Hindlimb muscle (tissue), 1 donor: ENCODE results near the gene CEP104. TPM values are rescaled to one million over a fixed set of nuclear protein-coding genes. Genes with fewer than 3 reads are reported as not detected.
A peak's percentile ranks its signal among the peaks of the same experiment; 100 is the strongest.
"Not testable (repeated sequence)": the region's sequence is repeated elsewhere in the genome, so short reads cannot be mapped to it uniquely, and the experiment has no call there.

Experiments used
- DNase-seq: peaks from one replicate; pipeline ENCODE4 v3.0.0-alpha.2; 2013
- polyA plus RNA-seq: library from polyadenylated mRNA; unstranded; fragments of 120-200 nt; gene quantifications from one replicate; pipeline ENCODE4 v1.2.1, GENCODE V29; 2013; ENCODE audit not compliant: insufficient read length

Gene CEP104
- polyA plus RNA-seq, 1 donor: 20.1 TPM

DNA sequence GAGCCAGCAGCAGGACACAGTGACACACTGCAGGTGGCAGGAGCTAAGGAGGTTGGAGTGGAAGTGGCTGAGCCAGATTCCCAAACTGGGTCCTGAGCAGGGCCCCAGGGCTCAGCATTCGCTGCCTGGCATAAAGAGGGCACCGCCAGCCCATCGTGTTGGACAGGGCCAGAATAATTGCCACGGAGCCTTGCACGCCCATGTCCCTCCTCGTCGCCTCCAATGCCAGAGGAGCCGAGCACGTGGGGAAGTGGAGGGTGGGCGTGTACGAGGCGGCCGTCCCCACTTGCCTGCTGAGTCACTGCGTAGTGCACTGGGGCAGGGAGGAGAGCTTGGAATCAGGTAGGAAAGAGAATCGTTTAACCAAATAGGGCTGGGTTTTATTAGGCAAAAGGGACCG is 34.6 kb downstream of the CEP104 start:
- no peak for DNase-seq

DNA sequence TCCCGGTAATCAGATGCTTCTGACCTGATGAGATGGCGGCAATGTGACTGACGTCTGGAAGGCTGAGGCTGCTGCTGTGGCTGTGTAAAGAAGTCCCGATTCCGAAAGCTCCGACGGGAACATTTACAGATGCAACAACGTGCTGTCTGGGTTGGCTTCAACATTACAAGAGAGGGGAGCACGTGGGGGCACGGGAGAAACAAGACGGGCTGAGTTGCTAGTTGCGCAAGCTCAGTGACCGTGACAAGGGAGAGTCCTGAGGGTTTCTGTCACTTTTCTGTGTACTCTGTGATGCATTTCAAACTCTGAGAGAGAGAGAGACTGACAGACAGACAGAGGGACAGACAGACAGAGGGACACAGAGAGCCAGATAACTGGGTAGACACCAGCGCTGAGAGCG is 35.1 kb downstream of the CEP104 start:
- DNase-seq: no peak

DNA sequence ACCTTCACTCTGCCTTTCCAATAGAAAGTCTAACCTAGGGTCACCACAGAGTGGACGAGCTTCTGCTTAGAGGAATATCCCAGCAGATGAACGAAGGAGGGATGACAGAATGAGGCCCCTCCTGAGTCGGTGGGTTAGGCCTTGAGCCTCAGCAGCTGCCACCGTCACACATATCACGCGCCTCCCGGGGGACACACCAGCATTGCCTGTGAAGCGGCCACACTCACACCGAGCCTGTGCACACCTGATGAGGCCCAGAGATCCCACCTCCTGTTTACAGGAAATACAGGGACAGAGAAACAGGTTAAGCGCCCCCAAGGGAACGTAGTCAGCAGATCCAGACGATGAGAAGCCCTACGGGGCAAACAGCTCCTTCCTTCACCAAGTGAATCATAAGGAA is 35.6 kb downstream of the CEP104 start:
- DNase-seq: peak; percentile 11

DNA sequence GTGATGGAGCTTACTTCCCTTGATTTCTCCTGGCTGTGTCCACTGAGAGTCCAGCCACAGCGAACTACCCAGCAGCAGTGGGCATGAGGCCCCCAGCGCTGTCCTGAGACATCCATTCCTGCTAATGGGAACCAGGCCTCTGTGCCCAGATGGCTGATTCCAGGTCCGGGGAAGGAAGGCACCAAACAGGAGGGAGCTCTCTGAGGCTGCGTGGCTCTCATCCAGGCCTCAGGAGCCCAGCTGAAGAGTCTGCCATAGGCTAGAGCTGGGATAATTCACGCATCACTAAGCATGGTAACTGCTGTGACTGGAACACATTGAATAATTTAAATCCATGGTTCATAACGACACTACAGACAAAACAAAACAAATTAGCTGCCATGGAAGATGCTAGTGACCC is 36.0 kb downstream of the CEP104 start:
- peak; percentile 13 for DNase-seq

DNA sequence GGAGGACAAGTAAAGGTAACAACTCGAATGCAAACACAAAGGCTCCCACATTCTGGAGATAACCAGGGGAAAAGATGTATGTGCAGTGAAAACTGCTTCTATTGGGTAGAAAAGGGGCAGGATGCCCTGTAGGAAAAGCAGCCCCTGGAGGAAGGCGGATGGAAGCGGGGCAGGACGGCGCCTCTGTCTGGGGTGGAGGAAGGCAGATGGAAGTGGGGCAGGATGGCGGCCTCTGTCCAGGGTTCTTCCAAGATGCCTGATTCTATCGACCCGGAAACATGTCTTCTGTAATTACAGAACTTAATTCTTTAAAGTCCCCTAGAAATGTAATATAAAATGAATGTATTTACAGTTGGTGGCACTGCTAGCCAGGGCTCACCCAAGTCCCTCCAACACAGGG is 36.7 kb downstream of the CEP104 start:
- no peak for DNase-seq

DNA sequence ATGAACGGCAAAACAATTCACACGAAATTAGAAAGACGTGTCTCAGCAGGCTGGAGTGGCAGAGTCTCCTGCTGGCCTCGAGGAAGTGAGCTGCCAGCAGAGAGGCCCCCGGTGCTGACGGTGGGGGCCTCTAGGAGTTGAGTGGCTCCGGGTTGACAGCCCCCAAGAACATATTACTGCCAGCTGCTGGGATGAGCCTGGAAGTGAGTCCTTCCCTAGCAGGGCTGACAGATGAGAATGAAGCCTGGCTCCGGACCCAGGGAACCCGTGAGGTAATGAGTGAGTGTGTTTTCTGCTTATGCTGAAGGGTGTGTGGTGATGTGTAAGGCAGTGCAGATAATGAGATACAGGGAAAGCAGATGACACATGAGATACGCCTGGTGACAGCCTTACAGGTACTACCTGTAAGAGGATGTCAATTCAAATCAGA is 37.2 kb downstream of the CEP104 start:
- peak; percentile 10 for DNase-seq

DNA sequence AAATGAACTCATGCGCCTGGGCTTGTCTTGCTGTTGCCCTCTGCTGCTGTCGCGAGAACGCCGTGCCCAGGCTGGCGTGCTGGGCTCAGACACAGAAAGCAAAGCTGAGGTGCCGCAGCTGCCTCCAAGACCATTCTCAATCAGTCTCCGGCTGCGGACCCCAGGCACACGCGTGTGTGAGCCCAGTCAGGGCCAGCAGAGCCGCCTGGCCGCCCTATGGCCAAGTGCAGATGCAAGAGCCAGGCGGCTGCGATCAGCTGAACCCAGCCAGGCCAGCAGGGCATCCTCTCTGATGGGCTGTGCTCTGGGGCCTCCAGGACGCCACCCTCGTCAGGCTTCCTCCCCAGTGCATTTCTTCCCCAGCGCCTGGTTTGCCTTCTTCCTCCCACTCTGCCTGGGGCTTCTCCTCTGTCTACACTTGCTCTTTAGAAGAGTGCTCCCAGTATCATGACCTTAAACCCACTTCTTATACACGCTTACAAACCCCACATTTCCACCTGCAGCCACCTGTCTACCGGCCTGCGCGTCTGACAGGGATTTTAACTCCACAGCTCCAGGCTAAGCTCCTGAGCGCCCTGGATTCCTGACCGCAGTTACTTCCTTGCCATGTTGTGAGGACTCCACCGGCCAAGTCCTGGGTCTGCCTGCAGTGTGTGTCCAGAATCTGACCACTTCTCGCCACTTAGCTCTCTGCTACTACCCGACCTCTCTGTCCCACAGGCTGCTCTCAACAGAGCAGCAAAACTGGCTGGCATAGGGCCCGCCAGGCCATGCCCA is 39.0 kb downstream of the CEP104 start:
- no peak for DNase-seq

DNA sequence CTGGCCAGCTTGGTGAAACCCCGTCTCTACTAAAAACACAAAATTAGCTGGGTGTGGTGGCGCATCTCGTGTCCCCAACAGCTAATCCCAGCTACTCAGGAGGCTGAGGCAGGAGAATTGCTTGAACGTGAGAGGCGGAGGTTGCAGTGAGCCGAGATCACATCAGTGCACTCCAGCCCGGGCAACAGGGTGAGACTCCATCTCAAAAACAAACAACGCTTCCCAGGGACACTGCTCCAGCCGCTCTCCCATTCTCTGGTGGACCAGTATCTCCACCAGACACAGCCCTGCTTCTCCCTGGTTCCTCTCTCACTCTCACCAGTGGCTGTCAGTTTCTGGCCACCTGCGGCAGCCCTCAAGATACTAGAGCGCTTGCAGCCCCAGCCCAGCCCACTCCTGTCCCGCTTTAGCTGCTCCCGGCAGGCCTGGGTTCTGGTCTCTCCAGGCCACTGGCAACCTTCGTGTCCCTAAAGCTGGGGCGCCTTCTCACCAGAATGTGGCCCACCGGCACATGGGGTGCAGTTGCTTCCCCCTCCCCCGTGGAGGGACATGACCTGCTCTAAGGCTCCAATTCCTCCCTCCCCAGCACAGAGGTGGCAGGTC is 39.8 kb downstream of the CEP104 start:
- DNase-seq: no peak

DNA sequence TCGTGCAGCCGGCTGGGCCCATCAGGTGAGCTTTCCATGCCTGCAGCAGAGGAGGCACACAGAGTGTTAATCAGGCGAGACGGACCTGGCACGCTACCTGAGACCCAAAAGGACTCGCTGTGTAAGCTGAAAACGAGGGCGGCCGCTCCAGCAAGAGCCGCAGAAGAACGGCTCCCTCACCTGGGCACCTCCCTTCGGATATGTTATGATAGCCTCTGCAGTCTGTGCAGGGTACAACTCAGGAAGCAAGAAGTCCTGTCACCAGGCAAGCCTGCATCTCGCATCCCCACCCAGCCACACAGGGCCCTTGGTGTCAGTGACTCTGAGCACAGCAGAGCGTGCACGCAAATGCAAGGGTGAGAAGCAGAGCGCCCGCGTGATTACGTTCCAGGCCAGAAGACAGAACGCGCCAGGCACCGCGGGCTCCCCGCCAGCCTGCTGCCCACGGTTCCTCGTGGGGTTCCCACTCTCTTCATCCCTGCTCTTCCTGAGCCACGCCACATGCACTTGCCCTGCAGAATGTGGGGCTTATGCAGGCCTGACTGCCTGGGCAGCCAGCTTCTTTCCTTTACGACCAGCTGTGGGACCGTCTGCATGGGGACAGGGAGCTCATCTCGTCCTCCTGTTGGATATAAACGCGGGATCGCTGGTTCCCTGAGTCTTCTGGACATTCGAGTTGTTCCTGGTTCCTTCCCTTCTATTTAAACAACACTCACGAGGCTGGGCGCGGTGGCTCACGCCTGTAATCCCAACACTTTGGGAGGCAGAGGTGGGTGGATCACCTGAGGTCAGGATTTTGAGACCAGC is 40.5 kb downstream of the CEP104 start:
- no peak for DNase-seq

DNA sequence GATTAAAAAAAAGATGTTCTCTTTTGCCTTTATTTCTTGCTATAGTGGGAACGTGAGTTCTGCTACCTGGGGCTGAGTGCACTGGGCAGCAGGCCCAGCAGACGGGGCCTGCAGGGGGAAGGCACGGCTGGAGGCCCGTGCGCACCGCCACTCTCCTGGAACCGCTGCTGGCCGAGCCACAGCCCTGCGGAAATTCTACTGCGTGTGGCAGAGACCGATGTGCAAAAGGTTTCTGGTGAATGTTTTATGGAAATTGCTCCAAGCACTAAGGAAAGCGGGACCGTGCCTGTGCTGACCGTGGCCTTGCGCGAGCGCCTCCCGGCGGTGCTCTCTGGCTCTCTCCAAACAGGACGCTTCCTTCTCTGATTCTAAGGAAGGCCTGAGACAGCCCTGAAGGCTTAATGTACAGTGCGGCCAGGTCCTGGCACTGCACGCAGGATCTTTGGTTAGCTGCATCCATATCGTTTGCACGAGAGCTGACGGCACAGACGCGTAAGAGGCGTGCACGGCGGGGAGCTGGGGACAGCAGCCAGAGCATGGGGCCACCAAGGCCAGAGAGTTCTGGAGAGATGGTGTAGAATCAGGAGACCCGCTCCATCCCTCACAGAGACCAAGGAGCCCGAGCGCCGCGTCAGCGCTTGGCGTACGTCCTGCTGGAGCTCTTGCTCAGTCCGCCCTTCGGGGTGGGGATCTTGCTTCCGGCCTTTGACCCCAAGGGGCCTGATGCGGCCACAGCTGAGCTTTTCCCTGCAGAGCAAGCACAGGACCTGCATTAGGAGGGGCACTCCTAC is 42.0 kb downstream of the CEP104 start:
- no peak for DNase-seq

DNA sequence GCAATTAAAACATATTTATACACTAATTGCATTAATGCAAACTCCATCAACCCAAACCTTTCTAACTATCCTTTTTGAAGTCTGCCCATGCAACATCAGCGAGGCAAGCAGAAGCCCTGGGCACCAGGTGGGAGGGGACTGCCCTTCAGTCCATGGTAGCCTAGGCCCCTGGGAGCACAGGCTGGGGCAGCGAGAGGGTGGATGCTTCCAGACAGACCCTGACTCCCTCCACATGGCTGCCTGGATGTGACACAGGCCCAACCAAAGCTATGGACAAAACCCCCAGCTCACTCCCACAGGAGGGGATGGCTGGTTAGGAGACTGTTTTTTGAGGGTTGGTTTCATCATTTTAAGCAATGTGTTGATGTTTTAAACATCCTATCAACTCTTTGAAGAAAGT is 42.9 kb downstream of the CEP104 start:
- no peak for DNase-seq

DNA sequence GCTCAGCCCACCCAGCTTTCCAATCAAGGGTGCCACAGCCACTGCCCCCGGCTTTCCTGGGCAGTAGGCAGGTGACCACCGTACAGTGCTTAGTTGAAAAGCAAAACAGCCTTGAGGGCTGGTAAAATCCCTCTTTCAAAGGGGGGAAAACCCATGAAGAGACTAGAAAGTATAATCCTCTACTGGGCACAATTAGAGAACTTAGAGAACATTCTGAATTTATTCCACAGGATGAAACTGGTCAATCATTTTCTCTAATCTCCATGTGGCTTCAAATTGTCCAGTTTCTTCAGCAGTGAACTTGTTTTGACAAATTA is 45.5 kb downstream of the CEP104 start:
- no peak for DNase-seq

DNA sequence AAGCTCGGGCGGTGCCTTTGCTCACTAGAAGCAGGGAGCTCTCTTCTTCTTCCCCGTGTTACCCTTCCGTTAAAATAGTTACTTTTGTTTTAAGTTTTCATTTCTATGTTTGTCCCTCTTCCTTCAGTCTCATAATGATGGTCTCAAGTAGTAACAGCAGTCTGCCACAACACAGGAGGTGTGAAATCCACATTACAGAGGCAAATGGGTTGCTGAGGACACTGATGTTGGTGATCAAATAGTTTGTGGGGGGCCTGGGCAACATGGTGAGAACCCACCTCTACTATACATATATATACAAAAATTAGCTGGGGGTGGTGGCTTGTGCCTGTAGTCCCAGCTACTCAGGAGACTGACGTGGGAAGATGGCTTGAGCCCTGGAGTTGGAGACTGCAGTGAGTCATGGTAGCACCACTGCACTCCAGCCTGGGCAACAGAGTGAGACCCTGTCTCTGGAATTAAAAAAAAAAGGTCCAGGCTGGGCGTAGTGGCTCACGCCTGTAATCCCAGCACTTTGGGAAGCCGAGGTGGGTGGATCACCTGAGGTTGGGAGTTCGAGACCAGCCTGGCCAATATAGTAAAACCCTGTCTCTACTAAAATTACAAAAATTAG is 46.8 kb downstream of the CEP104 start:
- DNase-seq: not testable (repeated sequence)

DNA sequence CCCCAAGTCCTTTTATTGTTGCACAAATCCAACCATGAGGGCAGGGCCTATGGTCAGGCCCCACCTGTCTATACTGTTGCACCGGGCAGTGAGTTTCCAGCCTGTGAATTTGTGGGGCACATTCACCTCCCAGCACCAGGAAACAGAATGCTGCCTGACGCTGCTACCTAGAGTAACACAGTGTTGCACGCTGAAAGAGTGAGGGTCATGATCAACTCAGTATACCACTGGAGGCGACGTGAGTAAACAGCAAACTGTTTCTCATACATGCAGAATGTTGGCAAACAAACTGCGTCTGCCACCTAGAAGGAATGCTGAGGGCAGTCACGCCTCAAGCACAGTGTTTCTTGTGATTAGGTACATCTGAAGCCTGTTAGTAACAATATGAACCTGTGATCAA is 47.3 kb downstream of the CEP104 start:
- no peak for DNase-seq

DNA sequence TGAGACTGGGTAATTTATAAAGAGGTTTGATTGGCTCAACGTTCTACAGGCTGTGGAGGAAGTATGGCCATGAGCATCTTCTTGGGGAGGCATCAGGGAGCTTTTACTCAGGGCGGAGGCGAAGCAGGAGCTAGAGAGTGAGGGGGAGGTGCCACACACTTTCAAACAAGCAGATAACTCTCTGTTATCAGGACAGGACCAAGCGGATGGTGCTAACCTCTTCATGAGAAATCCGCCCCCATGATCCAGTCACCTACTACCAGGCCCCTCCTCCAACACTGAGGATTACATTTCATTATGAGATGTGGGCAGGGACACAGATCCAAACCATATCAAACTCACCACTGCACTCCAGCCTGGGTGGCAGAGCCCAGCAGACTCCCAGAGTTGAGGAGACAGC is 49.2 kb downstream of the CEP104 start:
- DNase-seq: no peak

DNA sequence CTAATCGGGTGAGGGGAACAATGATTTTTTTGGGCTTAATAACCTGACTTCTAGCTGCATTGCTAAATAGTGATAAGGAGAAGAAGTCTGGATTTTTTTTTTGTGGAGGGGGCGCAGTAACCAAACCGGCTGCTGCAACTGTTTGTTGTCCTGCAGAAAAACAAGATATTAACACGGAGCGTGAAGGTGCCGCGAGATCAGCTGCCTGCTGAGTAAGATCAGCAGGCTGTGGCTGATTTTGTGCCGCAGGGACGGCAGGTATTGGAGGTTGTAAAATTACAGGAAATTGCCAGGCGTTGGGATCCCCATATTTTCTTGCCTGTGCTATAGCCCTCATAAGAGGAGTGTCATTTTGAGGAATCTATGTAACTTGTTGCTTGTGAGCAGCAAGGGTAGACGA is 52.0 kb downstream of the CEP104 start:
- DNase-seq: no peak

DNA sequence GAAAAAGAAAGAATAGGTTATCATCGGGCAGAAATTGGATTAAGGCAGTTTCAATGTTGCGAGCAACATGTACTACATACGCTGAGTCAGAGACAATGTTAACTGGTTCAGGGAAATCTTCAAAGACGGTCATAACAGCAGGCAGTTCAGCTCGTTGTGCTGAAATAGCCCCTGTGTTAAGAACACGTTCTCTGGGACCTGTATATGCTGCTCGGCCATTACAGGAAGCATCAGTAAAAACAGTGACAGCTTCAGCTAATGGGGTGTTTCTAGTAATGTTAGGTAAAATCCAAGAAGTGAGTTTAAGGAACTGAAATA is 52.4 kb downstream of the CEP104 start:
- DNase-seq: not testable (repeated sequence)

DNA sequence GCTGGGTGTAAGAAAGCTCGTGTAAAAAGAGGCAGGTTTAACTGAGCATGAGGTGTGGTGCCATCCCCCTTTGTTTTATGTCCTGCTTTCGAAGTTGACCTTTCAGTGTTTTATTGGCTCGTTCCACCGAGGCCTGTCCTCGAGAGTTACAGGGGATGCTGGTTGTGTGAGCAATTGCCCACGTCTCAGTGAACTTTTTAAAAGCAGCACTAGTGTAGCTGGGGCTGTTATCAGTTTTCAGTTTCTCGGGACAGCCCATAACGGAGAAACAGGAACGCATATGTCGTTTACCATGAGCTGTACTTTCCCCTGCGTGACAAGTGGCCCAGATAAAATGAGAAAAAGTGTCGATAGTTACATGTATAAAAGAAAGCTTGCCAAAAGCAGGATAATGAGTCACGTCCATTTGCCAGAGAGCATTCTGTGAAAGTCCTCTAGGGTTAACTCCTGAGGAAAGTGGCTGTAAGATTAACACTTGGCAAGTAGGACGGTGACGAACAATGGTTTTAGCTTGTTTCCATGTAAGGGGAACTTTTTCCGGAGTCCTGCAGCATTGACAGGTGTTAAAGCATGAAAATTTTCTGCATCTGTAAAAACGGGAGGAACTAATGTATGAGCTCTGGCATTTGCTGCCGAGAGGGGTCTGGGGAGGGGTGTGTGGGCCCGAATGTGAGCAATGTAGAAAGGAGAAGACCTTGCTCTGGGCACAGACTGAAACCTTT is 52.9 kb downstream of the CEP104 start:
- DNase-seq: no peak

DNA sequence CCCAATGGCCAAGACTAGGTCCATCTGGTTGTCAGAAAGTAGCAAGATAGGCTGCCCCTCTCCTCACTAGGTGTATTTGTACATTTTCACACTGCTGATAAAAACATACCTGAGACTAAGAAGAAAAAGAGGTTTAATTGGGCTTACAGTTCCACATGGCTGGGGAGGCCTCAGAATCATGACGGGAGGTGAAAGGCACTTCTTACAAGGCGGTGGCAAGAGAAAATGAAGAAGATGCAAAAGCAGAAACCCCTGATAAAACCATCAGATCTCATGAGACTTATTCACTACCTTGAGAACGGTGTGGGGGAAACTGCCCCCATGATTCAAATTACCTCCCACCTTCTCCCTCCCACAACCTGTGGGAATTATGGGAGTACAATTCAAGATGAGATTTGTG is 56.2 kb downstream of the CEP104 start:
- not testable (repeated sequence) for DNase-seq

DNA sequence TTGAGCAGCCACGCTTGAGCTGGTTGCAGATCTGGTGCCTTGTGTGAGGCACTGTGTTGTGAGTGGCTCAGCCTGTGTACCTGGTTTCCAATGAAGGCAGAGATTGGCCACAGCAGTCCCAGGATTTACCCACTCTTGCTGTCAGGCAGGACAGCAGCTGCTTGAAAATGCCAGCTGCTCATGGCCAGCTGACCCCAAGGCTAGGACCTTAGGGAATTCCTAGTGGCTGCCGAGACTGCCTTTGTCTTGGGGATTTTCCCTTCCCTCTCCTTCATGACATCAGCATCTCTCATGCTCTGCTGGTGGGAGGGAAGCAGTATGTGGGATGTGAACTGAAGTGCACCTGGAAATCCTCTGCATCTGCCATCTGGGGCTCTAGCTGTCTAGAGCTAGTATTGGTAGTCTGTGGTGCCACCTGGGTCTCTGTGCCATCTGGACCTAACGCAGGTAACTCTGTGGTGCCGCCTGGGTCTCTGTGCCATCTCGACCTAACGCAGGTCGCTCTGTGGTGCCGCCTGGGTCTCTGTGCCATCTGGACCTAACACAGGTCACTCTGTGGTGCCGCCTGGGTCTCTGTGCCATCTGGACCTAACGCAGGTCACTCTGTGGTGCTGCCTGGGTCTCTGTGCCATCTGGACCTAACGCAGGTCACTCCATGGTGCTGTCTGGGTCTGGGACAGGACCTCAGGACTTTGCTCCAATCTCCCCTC is 56.9 kb downstream of the CEP104 start:
- DNase-seq: no peak
